Measurements from ENCODE around the gene MACROD1.

Gene MACROD1

GRCh38 chr11:64150481-64151239 lies 15.3 kb downstream of the MACROD1 start:
- Histone ChIP-seq H3K27me3 (ENCODE audit: control insufficient read depth, insufficient read depth, low read length) (no peaks in the 10 kb centered on the region), H3K9me3 (ENCODE audit: control insufficient read depth, insufficient read depth, low read length) (no peaks in the 10 kb centered on the region), H3K4me3 (ENCODE audit: low read length) (no peak overlapping the region), H3K36me3 (ENCODE audit: control insufficient read depth, insufficient read depth, low read length) (no peaks in the 10 kb centered on the region), H3K27ac (ENCODE audit: low read length) (no peak overlapping the region), H3K4me1 (ENCODE audit: control insufficient read depth, insufficient read depth, low read length) (peaks cover 8% of the 10 kb centered on the region)
- no CpG with 5 or more reads among the region's 24 CpGs for WGBS (ENCODE audit: insufficient coverage, insufficient read length)
- no peak for DNase-seq (ENCODE audit: low read depth, low spot score)

GRCh38 chr11:64150051-64150450 lies 15.9 kb downstream of the MACROD1 start:
- Histone ChIP-seq H3K36me3 (ENCODE audit: control insufficient read depth, insufficient read depth, low read length) (no peaks in the 10 kb centered on the region), H3K27me3 (ENCODE audit: control insufficient read depth, insufficient read depth, low read length) (no peaks in the 10 kb centered on the region), H3K9me3 (ENCODE audit: control insufficient read depth, insufficient read depth, low read length) (no peaks in the 10 kb centered on the region), H3K4me1 (ENCODE audit: control insufficient read depth, insufficient read depth, low read length) (peaks cover 8% of the 10 kb centered on the region), H3K4me3 (ENCODE audit: low read length) (no peak overlapping the region), H3K27ac (ENCODE audit: low read length) (no peak overlapping the region)
- DNase-seq (ENCODE audit: low read depth, low spot score), result no peak
- no CpG with 5 or more reads among the region's 15 CpGs for WGBS (ENCODE audit: insufficient coverage, insufficient read length)

GRCh38 chr11:64148917-64149617 lies 16.8 kb downstream of the MACROD1 start:
- Histone ChIP-seq H3K9me3 (ENCODE audit: control insufficient read depth, insufficient read depth, low read length) (no peaks in the 10 kb centered on the region), H3K27ac (ENCODE audit: low read length) (no peak overlapping the region), H3K4me1 (ENCODE audit: control insufficient read depth, insufficient read depth, low read length) (peaks cover 5% of the 10 kb centered on the region), H3K27me3 (ENCODE audit: control insufficient read depth, insufficient read depth, low read length) (no peaks in the 10 kb centered on the region), H3K36me3 (ENCODE audit: control insufficient read depth, insufficient read depth, low read length) (no peaks in the 10 kb centered on the region), H3K4me3 (ENCODE audit: low read length) (no peak overlapping the region)
- no CpG with 5 or more reads among the region's 25 CpGs for WGBS (ENCODE audit: insufficient coverage, insufficient read length)
- no peak for DNase-seq (ENCODE audit: low read depth, low spot score)

GRCh38 chr11:64148226-64148916 lies 17.5 kb downstream of the MACROD1 start:
- no peak overlapping the region for H3K4me3 ChIP-seq (ENCODE audit: low read length)
- no peaks in the 10 kb centered on the region for H3K9me3 ChIP-seq (ENCODE audit: control insufficient read depth, insufficient read depth, low read length)
- DNase-seq (ENCODE audit: low read depth, low spot score), result no peak
- no peaks in the 10 kb centered on the region; the same call in 1 of the 2 replicates for H3K4me1 ChIP-seq (ENCODE audit: control insufficient read depth, insufficient read depth, low read length)
- no CpG with 5 or more reads among the region's 19 CpGs for WGBS (ENCODE audit: insufficient coverage, insufficient read length)
- H3K27me3 ChIP-seq (ENCODE audit: control insufficient read depth, insufficient read depth, low read length), result no peaks in the 10 kb centered on the region
- H3K27ac ChIP-seq (ENCODE audit: low read length), result no peak overlapping the region
- H3K36me3 ChIP-seq (ENCODE audit: control insufficient read depth, insufficient read depth, low read length), result no peaks in the 10 kb centered on the region

GRCh38 chr11:64146036-64146955 lies 19.6 kb downstream of the MACROD1 start:
- Histone ChIP-seq H3K4me3 (ENCODE audit: low read length) (no peak overlapping the region), H3K27me3 (ENCODE audit: control insufficient read depth, insufficient read depth, low read length) (no peaks in the 10 kb centered on the region), H3K4me1 (ENCODE audit: control insufficient read depth, insufficient read depth, low read length) (no peaks in the 10 kb centered on the region; the same call in 1 of the 2 replicates), H3K36me3 (ENCODE audit: control insufficient read depth, insufficient read depth, low read length) (no peaks in the 10 kb centered on the region), H3K9me3 (ENCODE audit: control insufficient read depth, insufficient read depth, low read length) (no peaks in the 10 kb centered on the region), H3K27ac (ENCODE audit: low read length) (no peak overlapping the region)
- DNase-seq (ENCODE audit: low read depth, low spot score), result no peak
- WGBS (ENCODE audit: insufficient coverage, insufficient read length), result 100% methylated on average over 6 of the region's 22 CpGs

GRCh38 chr11:64144587-64145472 lies 21.1 kb downstream of the MACROD1 start:
- Histone ChIP-seq H3K27me3 (ENCODE audit: control insufficient read depth, insufficient read depth, low read length) (no peaks in the 10 kb centered on the region), H3K36me3 (ENCODE audit: control insufficient read depth, insufficient read depth, low read length) (no peaks in the 10 kb centered on the region), H3K27ac (ENCODE audit: low read length) (no peak overlapping the region), H3K4me3 (ENCODE audit: low read length) (no peak overlapping the region), H3K9me3 (ENCODE audit: control insufficient read depth, insufficient read depth, low read length) (no peaks in the 10 kb centered on the region), H3K4me1 (ENCODE audit: control insufficient read depth, insufficient read depth, low read length) (no peaks in the 10 kb centered on the region; the same call in 1 of the 2 replicates)
- no peak for DNase-seq (ENCODE audit: low read depth, low spot score)
- no CpG with 5 or more reads among the region's 41 CpGs for WGBS (ENCODE audit: insufficient coverage, insufficient read length)

- no peaks in the 10 kb centered on the region for H3K27me3 ChIP-seq (ENCODE audit: control insufficient read depth, insufficient read depth, low read length)
- H3K36me3 ChIP-seq (ENCODE audit: control insufficient read depth, insufficient read depth, low read length), result no peaks in the 10 kb centered on the region
- no peaks in the 10 kb centered on the region for H3K9me3 ChIP-seq (ENCODE audit: control insufficient read depth, insufficient read depth, low read length)
- no peak for DNase-seq (ENCODE audit: low read depth, low spot score)
- no peak overlapping the region for H3K27ac ChIP-seq (ENCODE audit: low read length)
- WGBS (ENCODE audit: insufficient coverage, insufficient read length), result no CpG with 5 or more reads among the region's 21 CpGs
- no peak overlapping the region for H3K4me3 ChIP-seq (ENCODE audit: low read length)
- H3K4me1 ChIP-seq (ENCODE audit: control insufficient read depth, insufficient read depth, low read length), result no peaks in the 10 kb centered on the region
Observed at GRCh38 chr11:64141081-64141783, 24.7 kb downstream of the MACROD1 start.

- H3K27me3 ChIP-seq (ENCODE audit: control insufficient read depth, insufficient read depth, low read length), result no peaks in the 10 kb centered on the region
- no CpG with 5 or more reads among the region's 8 CpGs for WGBS (ENCODE audit: insufficient coverage, insufficient read length)
- no peaks in the 10 kb centered on the region for H3K36me3 ChIP-seq (ENCODE audit: control insufficient read depth, insufficient read depth, low read length)
- no peak overlapping the region for H3K27ac ChIP-seq (ENCODE audit: low read length)
- H3K4me1 ChIP-seq (ENCODE audit: control insufficient read depth, insufficient read depth, low read length), result no peaks in the 10 kb centered on the region
- no peaks in the 10 kb centered on the region for H3K9me3 ChIP-seq (ENCODE audit: control insufficient read depth, insufficient read depth, low read length)
- H3K4me3 ChIP-seq (ENCODE audit: low read length), result no peak overlapping the region; the same call in 1 of the 2 replicates
- DNase-seq (ENCODE audit: low read depth, low spot score), result no peak
Observed at GRCh38 chr11:64140082-64140481, 25.8 kb downstream of the MACROD1 start.

- Histone ChIP-seq H3K4me1 (ENCODE audit: control insufficient read depth, insufficient read depth, low read length) (no peaks in the 10 kb centered on the region), H3K27ac (ENCODE audit: low read length) (no peak overlapping the region), H3K27me3 (ENCODE audit: control insufficient read depth, insufficient read depth, low read length) (no peaks in the 10 kb centered on the region), H3K9me3 (ENCODE audit: control insufficient read depth, insufficient read depth, low read length) (no peaks in the 10 kb centered on the region), H3K36me3 (ENCODE audit: control insufficient read depth, insufficient read depth, low read length) (no peaks in the 10 kb centered on the region), H3K4me3 (ENCODE audit: low read length) (no peak overlapping the region)
- DNase-seq (ENCODE audit: low read depth, low spot score), result no peak
- no CpG with 5 or more reads among the region's 15 CpGs for WGBS (ENCODE audit: insufficient coverage, insufficient read length)
Observed at GRCh38 chr11:64139049-64139448, 26.9 kb downstream of the MACROD1 start.
